Parathyroid adenoma (tissue), 2 donors: ENCODE results near the gene CAB39.

Experiments used
- H2AFZ ChIP-seq: fragments of 300-600 bp; sonication (generic); one replicate; pipeline ENCODE4 v1.7.0; 2017; ENCODE audit warnings: antibody characterized with exemption, mild to moderate bottlenecking
- H3K27ac ChIP-seq: fragments of 300-600 bp; sonication (generic); one replicate; pipeline ENCODE4 v1.7.0; 2017
- H3K27me3 ChIP-seq: fragments of 300-600 bp; sonication (generic); one replicate; pipeline ENCODE4 v1.7.0; 2017; ENCODE audit warnings: low read length; ENCODE audit not compliant: control insufficient read depth, insufficient read depth
- H3K36me3 ChIP-seq: fragments of 300-600 bp; sonication (generic); one replicate; pipeline ENCODE4 v1.7.0; 2017; ENCODE audit warnings: low read length; ENCODE audit not compliant: control insufficient read depth, insufficient read depth
- H3K4me1 ChIP-seq: fragments of 300-600 bp; sonication (generic); one replicate; pipeline ENCODE4 v1.7.0; 2017; ENCODE audit warnings: control low read depth
- H3K4me2 ChIP-seq: fragments of 300-600 bp; sonication (generic); one replicate; pipeline ENCODE4 v1.7.0; 2017; ENCODE audit warnings: low read length
- H3K4me3 ChIP-seq: fragments of 300-600 bp; sonication (generic); one replicate; pipeline ENCODE4 v1.7.0; 2017; ENCODE audit warnings: low read depth, low read length
- H3K79me2 ChIP-seq: fragments of 300-600 bp; sonication (generic); one replicate; pipeline ENCODE4 v1.7.0; 2017; ENCODE audit warnings: control low read depth
- H3K9ac ChIP-seq: fragments of 300-600 bp; sonication (generic); one replicate; pipeline ENCODE4 v1.7.0; 2017; ENCODE audit warnings: mild to moderate bottlenecking
- H3K9me3 ChIP-seq: fragments of 300-600 bp; sonication (generic); one replicate; pipeline ENCODE4 v1.7.0; 2017; ENCODE audit warnings: low read length; ENCODE audit not compliant: control insufficient read depth
- TF ChIP-seq, protein P1 (sequence below): fragments of 300-600 bp; sonication (generic); IDR thresholded peaks from one replicate; pipeline ENCODE4 v1.7.0; 2017; ENCODE audit warnings: antibody characterized with exemption, mild to moderate bottlenecking
- donor health status: primary hyperparathyroidism.

CAB39 gene

GRCh38 chr2:230685178-230685577 lies 27.5 kb upstream of the CAB39 start:
- Histone ChIP-seq H3K27ac (no peak overlapping the region), H3K79me2 (no peaks in the 10 kb centered on the region), H3K4me3 (no peak overlapping the region), H3K4me2 (no peak overlapping the region), H3K9ac (no peak overlapping the region), H3K27me3 (no peaks in the 10 kb centered on the region), H3K4me1 (no peaks in the 10 kb centered on the region), H3K9me3 (no peaks in the 10 kb centered on the region), H3K36me3 (no peaks in the 10 kb centered on the region), H2AFZ (no peak overlapping the region)
- TF ChIP-seq, protein P1, sequence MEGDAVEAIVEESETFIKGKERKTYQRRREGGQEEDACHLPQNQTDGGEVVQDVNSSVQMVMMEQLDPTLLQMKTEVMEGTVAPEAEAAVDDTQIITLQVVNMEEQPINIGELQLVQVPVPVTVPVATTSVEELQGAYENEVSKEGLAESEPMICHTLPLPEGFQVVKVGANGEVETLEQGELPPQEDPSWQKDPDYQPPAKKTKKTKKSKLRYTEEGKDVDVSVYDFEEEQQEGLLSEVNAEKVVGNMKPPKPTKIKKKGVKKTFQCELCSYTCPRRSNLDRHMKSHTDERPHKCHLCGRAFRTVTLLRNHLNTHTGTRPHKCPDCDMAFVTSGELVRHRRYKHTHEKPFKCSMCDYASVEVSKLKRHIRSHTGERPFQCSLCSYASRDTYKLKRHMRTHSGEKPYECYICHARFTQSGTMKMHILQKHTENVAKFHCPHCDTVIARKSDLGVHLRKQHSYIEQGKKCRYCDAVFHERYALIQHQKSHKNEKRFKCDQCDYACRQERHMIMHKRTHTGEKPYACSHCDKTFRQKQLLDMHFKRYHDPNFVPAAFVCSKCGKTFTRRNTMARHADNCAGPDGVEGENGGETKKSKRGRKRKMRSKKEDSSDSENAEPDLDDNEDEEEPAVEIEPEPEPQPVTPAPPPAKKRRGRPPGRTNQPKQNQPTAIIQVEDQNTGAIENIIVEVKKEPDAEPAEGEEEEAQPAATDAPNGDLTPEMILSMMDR: no peak

GRCh38 chr2:230687498-230687897 lies 25.1 kb upstream of the CAB39 start:
- no peak overlapping the region for H3K27ac ChIP-seq
- no peaks in the 10 kb centered on the region for H3K4me1 ChIP-seq
- H3K9ac ChIP-seq: no peak overlapping the region
- no peaks in the 10 kb centered on the region for H3K79me2 ChIP-seq
- H3K27me3 ChIP-seq: no peaks in the 10 kb centered on the region
- H3K9me3 ChIP-seq: no peaks in the 10 kb centered on the region
- H3K4me3 ChIP-seq: no peak overlapping the region
- H2AFZ ChIP-seq: no peak overlapping the region
- TF ChIP-seq, protein P1: no peak
- H3K36me3 ChIP-seq: no peaks in the 10 kb centered on the region
- no peak overlapping the region for H3K4me2 ChIP-seq

- Histone ChIP-seq H3K4me3 (no peak overlapping the region), H3K36me3 (no peaks in the 10 kb centered on the region), H3K9me3 (no peaks in the 10 kb centered on the region), H2AFZ (no peak overlapping the region), H3K4me1 (no peaks in the 10 kb centered on the region), H3K79me2 (no peaks in the 10 kb centered on the region), H3K27me3 (no peaks in the 10 kb centered on the region), H3K4me2 (no peak overlapping the region), H3K27ac (no peak overlapping the region), H3K9ac (no peak overlapping the region)
- TF ChIP-seq, protein P1: no peak
These were observed 24.2 kb upstream of the CAB39 start for GRCh38 chr2:230688490-230688889.

GRCh38 chr2:230690439-230690838 lies 22.2 kb upstream of the CAB39 start:
- no peak overlapping the region for H3K9ac ChIP-seq
- no peaks in the 10 kb centered on the region for H3K36me3 ChIP-seq
- H3K27me3 ChIP-seq: no peaks in the 10 kb centered on the region
- H3K79me2 ChIP-seq: no peaks in the 10 kb centered on the region
- H3K4me3 ChIP-seq: no peak overlapping the region
- no peak overlapping the region for H2AFZ ChIP-seq
- TF ChIP-seq, protein P1: no peak
- H3K9me3 ChIP-seq: no peaks in the 10 kb centered on the region
- no peak overlapping the region for H3K4me2 ChIP-seq
- H3K4me1 ChIP-seq: no peaks in the 10 kb centered on the region
- no peak overlapping the region for H3K27ac ChIP-seq

DNA sequence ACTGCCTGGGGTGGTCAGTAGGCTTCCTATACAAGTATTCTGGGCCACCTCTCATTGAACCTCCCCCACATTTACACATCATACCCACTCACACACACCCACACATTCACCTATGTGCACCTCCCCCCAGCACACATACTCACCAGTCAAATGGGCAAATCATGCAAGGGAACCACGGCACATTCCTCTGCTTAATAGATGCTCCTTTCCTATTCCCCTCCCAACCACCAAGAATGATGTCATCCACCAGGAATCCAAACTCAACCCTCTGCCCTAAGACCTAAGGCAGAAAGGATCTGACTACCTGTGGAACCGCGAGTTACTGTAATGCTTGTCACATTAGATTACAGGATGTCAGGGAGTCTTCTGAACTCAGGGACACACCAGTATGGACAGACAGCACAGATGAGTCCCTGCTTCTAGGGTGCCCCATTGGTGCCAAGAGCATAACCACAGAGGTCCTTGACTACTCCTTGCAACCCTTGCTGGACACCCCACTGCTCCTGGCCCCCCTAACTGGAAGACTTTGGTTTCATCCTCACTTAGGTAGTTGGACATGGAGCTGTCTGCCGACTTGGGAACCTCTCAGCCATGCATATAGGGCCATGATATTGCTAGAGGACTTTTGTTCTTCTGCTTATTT lies 21.5 kb upstream of the CAB39 start:
- H3K4me2 ChIP-seq: no peak overlapping the region
- no peaks in the 10 kb centered on the region for H3K36me3 ChIP-seq
- H3K4me1 ChIP-seq: no peaks in the 10 kb centered on the region
- H3K27ac ChIP-seq: no peak overlapping the region
- H3K9ac ChIP-seq: no peak overlapping the region
- H3K27me3 ChIP-seq: no peaks in the 10 kb centered on the region
- H3K4me3 ChIP-seq: no peak overlapping the region
- H2AFZ ChIP-seq: no peak overlapping the region
- H3K79me2 ChIP-seq: no peaks in the 10 kb centered on the region
- H3K9me3 ChIP-seq: no peaks in the 10 kb centered on the region
- TF ChIP-seq, protein P1: no peak
